GM19193 (cell line): ENCODE data around the gene CFAP97.

Source experiments
- POLR2A ChIP-seq: IDR thresholded peaks from 4 replicates; pipeline ENCODE4 v1.6.1; 2011; ENCODE audit not compliant: insufficient read depth, insufficient read length; ENCODE audit errors: extremely low read depth

The CFAP97 gene

DNA sequence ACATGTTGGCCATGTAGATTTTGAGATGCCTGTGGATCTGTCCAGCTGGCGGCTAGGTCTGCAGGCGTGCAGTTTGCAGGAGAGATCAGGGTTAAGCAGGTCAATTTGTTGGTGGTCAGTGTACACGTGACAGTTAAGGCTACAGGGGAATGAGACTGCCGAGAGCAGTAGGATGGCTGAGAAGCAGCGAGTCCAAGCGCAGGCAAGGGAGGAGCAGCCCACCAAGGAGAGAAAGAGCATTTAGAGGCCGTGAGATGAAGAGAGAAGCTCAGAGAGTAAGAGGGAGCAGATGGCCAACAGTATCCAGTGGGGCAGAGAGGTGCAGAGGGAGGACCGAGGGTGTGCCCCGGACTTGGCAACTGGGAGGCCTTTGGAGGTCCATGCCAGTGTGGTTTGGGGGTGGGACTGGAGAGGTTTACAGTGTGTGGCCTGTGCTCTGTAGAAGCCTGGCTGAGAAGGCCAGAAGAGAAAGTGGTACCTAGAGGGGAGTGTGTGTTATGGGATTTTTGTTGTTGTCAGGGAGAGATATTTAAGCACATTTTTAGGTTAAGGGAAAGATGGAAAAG lies 24.0 kb upstream of the CFAP97 start:
- TF ChIP-seq POLR2A = no peak

GRCh38 chr4:185227131-185227551 lies 23.3 kb upstream of the CFAP97 start:
- TF ChIP-seq POLR2A = no peak

GRCh38 chr4:185225940-185226339 lies 22.1 kb upstream of the CFAP97 start:
- TF ChIP-seq POLR2A = no peak

GRCh38 chr4:185224597-185224996 lies 20.8 kb upstream of the CFAP97 start:
- TF ChIP-seq POLR2A = no peak

DNA sequence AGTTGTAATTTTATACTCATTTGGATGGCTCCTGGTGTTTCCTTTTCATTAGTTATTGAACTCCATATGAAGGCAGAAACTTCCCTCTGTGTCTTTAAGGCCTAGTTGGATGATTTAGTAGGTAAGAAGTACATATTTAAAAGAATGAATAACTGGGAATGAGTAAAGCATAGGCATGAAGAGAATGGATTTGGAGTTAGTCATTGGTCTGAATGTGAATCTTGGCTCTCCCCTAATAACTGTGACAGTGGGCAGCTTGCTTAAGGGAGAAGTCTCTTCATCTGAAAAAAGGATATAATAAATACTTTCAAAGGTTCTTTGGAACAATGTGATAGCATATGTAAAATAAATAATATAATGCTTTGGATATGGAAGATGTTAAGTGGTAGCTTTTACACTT lies 18.8 kb upstream of the CFAP97 start:
- TF ChIP-seq POLR2A = no peak

- no peak for TF ChIP-seq POLR2A
These were observed 18.1 kb upstream of the CFAP97 start for GRCh38 chr4:185221912-185222311.

DNA sequence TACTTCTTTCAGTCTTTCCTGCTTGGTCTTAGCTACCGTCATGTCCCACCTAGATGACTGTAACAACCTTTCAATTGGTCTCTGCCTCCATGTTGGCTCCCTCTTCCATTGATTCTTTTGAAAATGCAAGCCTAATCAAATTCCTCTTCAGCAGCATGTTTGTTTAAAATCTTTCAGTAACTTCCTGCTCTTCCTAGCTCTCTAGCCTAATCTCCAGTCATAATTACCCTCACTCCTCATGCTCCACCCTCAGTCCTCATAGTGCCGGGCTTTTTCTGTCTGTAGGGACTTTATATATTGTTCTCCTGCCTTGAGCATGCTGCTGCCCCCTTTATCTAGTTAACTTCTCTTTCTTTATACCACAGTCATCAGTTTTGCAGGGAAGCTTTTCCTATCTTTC lies 17.7 kb upstream of the CFAP97 start:
- no peak for TF ChIP-seq POLR2A

GRCh38 chr4:185219551-185220344 lies 15.9 kb upstream of the CFAP97 start:
- TF ChIP-seq POLR2A = no peak

GRCh38 chr4:185218312-185218711 lies 14.5 kb upstream of the CFAP97 start:
- no peak for TF ChIP-seq POLR2A

- no peak for TF ChIP-seq POLR2A
These were observed 13.7 kb upstream of the CFAP97 start for GRCh38 chr4:185217408-185217975.

GRCh38 chr4:185215261-185215660 lies 11.5 kb upstream of the CFAP97 start:
- TF ChIP-seq POLR2A = no peak

DNA sequence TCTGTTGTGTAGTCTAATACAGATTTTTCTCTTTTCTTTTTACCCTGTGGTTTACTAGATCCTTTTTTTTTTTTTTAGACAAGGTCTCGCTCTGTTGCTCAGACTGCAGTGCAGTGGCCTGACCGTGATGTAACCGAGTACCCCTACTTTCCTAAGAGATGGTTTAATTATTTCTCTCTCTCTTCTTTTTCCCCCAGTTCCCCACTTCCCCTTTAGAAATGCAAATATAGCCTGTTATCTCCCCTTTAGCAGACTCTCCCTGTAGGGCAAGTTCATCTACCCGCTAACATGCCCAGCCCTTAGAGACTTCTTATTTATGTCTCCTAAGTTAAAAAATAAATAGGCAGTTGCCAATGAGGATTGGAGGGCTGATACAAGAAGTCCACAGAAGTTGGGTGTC lies 10.1 kb upstream of the CFAP97 start:
- no peak for TF ChIP-seq POLR2A

DNA sequence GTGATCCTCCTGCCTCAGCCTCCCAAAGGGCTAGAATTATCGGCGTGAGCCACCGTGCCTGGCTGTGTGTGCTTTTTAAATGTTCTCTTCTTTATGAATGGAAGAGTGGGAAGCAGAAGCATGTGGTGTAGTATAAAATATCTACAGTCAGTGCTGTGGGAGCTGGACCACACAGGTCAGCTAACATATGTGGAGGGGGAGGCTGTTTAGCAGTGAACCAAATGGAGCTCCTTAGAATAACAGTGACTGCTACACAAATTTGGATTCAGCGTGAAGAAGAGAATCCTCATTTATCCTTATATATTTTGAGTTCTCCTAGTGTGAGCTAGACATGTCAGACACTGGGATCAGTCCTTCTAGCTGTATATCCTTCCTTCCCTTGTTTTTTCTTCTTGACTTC lies 8.8 kb upstream of the CFAP97 start:
- TF ChIP-seq POLR2A = no peak

GRCh38 chr4:185211641-185212040 lies 7.8 kb upstream of the CFAP97 start:
- no peak for TF ChIP-seq POLR2A

DNA sequence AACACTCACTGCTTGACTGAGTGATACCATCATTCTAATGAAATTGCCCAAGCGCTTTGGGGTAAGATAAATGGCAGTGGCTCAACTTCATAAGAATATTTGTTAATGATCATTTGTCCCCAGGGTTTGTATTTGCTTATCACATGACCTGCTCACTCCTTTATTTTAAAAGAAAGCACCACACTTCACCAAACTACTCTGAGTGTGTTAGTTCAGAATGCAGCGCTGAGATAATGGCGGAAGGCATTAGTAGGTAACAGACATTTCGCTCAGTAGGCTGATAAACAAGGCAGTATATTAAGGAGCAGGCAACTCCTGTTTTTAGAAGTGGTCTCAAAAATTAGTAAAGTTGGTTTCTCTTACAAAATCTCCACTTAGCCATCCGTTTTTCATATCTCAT lies 7.2 kb upstream of the CFAP97 start:
- TF ChIP-seq POLR2A = no peak
